ENCODE measurements around the gene PCP2.

PCP2 gene

GRCh38 chr19:7596211-7596937 lies 37.1 kb downstream of the PCP2 start:
- DNase-seq (ENCODE audit: low read depth, low spot score), result no peak

GRCh38 chr19:7595466-7596133 lies 37.9 kb downstream of the PCP2 start, which contains the start of gene CAMSAP3:
Gene CAMSAP3, plus strand, starts transcription at chr19:7595863. Its CDS starts 140 bp downstream, at chr19:7596003.
- no peak for DNase-seq (ENCODE audit: low read depth, low spot score)

- DNase-seq (ENCODE audit: low read depth, low spot score), result no peak
Observed at GRCh38 chr19:7590256-7590655, 43.3 kb downstream of the PCP2 start.

GRCh38 chr19:7589822-7590221 lies 43.7 kb downstream of the PCP2 start:
- DNase-seq (ENCODE audit: low read depth, low spot score), result no peak

- DNase-seq (ENCODE audit: low read depth, low spot score), result no peak
Observed at GRCh38 chr19:7582446-7582845, 51.1 kb downstream of the PCP2 start.
